Activated T-helper 2 cell treated with anti-CD3 and anti-CD28 coated beads, Interferon-gamma antibody, Interleukin-2, Interleukin-4, amounts not matched to agents 10 μg/mL and 5 μg/mL and 100 μg/mL, durations not matched to agents 14 hours and 24 hours and 36 hours (primary cell): Measurements from ENCODE around the gene TMX3. TPM values are rescaled to one million over a fixed set of nuclear protein-coding genes. Genes with fewer than 3 reads are reported as not detected.

ENCODE experiments used
- DNase-seq: peaks from one replicate; pipeline ENCODE4 v3.0.0; 2021; ENCODE audit warnings: low spot score
- H3K27ac Mint-ChIP-seq: one replicate; pipeline ENCODE4 v1.8.0; 2021; ENCODE audit warnings: mixed read lengths
- H3K27me3 Mint-ChIP-seq: one replicate; pipeline ENCODE4 v1.8.0; 2021; ENCODE audit warnings: low read depth, mixed read lengths
- H3K36me3 Mint-ChIP-seq: one replicate; pipeline ENCODE4 v1.8.0; 2021; ENCODE audit warnings: low read depth, mixed read lengths
- H3K4me1 Mint-ChIP-seq: one replicate; pipeline ENCODE4 v1.8.0; 2021; ENCODE audit warnings: low read depth, mixed read lengths
- H3K4me3 Mint-ChIP-seq: one replicate; pipeline ENCODE4 v1.8.0; 2021; ENCODE audit warnings: low read depth, mild to moderate bottlenecking, moderate library complexity, mixed read lengths
- H3K9me3 Mint-ChIP-seq: one replicate; pipeline ENCODE4 v1.8.0; 2021; ENCODE audit warnings: mixed read lengths
- intact Hi-C: fragments of 100-400 bp; cut with micrococcal nuclease; formaldehyde crosslinking; loops from one replicate; pipeline ENCODE4 v1.15.1; 2023
- total RNA-seq: library from RNA; stranded (reverse); gene quantifications from 2 replicates; pipeline ENCODE4 v1.2.3, GENCODE V29; 2022

Gene TMX3
- total RNA-seq, 1 donor from 2014 or later: 62.4 TPM

DNA sequence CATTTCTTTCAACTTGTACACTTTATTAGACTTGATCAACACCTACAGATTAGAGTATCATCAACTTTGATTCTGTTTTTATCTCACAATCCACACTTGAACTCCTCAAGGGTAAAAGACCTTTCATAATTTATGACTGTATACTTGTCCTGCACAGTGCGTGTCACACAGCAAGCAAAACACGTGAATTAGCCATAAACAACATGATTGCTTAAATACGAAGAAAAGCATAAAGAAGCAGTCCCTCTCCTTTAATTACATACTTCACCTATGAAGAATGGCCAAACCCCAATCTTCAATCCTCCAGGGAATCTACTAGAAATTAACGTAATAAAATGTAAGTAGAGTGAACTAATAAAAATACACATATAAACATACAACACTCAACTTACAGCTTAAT, 13.6 kb downstream of the TMX3 start:
- no peaks in the 10 kb centered on the region for H3K27me3 Mint-ChIP-seq

DNA sequence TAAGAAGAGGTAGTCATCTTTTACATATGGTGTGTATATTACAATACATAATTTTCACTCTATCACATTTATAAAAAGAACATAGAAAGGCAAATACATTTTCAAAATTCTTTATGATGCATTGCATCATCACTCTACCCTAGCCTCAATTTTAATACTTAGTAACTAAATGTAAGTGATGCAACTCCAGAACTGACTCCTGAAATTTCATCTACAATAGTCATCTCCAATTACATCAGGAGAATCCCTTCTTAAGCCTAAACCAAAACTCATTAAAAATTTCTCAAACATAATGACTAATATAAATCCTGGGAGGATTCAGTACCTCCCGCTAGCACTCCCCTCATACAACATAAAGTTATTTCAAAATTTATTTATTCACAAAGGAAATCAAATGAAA, 15.9 kb downstream of the TMX3 start:
- intact Hi-C loops: no loop called here
- Mint-ChIP-seq H3K27ac (no peak overlapping the region), H3K36me3 (peaks cover 63% of the 10 kb centered on the region), H3K27me3 (no peaks in the 10 kb centered on the region), H3K4me3 (no peak overlapping the region), H3K4me1 (peaks cover 17% of the 10 kb centered on the region), H3K9me3 (no peaks in the 10 kb centered on the region)
- no peak for DNase-seq

More for the DNA sequence above, 13.6 kb downstream of the TMX3 start:
- intact Hi-C loops: no loop called here
- peaks cover 27% of the 10 kb centered on the region for H3K4me1 Mint-ChIP-seq
- H3K27ac Mint-ChIP-seq: no peak overlapping the region
- no peak for DNase-seq
- no peaks in the 10 kb centered on the region for H3K9me3 Mint-ChIP-seq
- H3K36me3 Mint-ChIP-seq: peaks cover 64% of the 10 kb centered on the region
- no peak overlapping the region for H3K4me3 Mint-ChIP-seq

- no peak overlapping the region for H3K27ac Mint-ChIP-seq
- H3K4me3 Mint-ChIP-seq: no peak overlapping the region
- no peaks in the 10 kb centered on the region for H3K27me3 Mint-ChIP-seq
- H3K9me3 Mint-ChIP-seq: no peaks in the 10 kb centered on the region
- peaks cover 59% of the 10 kb centered on the region for H3K36me3 Mint-ChIP-seq
- H3K4me1 Mint-ChIP-seq: peaks cover 10% of the 10 kb centered on the region
- intact Hi-C loops: no loop called here
- DNase-seq: no peak
These were observed 18.0 kb downstream of the TMX3 start for GRCh38 chr18:68696937-68697336.

GRCh38 chr18:68694316-68694715, 20.6 kb downstream of the TMX3 start:
- no peak for DNase-seq
- peaks cover 6% of the 10 kb centered on the region for H3K4me1 Mint-ChIP-seq
- intact Hi-C loops: loop anchor here (2.0 kb wide), 1 partner anchor 20 kb away; the partner anchor contains the start of gene TMX3
- peaks cover 54% of the 10 kb centered on the region for H3K36me3 Mint-ChIP-seq
- no peaks in the 10 kb centered on the region for H3K27me3 Mint-ChIP-seq
- no peak overlapping the region for H3K4me3 Mint-ChIP-seq
- no peaks in the 10 kb centered on the region for H3K9me3 Mint-ChIP-seq
- H3K27ac Mint-ChIP-seq: no peak overlapping the region

GRCh38 chr18:68693091-68693815, 21.7 kb downstream of the TMX3 start:
- H3K4me3 Mint-ChIP-seq: no peak overlapping the region
- no peak overlapping the region for H3K27ac Mint-ChIP-seq
- H3K9me3 Mint-ChIP-seq: no peaks in the 10 kb centered on the region
- H3K36me3 Mint-ChIP-seq: peaks cover 53% of the 10 kb centered on the region
- DNase-seq: no peak
- H3K27me3 Mint-ChIP-seq: no peaks in the 10 kb centered on the region
- intact Hi-C loops: no loop called here
- H3K4me1 Mint-ChIP-seq: peaks cover 5% of the 10 kb centered on the region

GRCh38 chr18:68679528-68679927, 35.4 kb downstream of the TMX3 start:
- Mint-ChIP-seq H3K27me3 (no peaks in the 10 kb centered on the region), H3K4me3 (no peak overlapping the region), H3K4me1 (peaks cover 3% of the 10 kb centered on the region), H3K27ac (no peak overlapping the region), H3K9me3 (no peaks in the 10 kb centered on the region), H3K36me3 (peaks cover 58% of the 10 kb centered on the region)
- intact Hi-C loops: loop anchor here (5.0 kb wide), 1 partner anchor 58 kb away; no protein-coding TSS in a partner anchor
- no peak for DNase-seq

DNA sequence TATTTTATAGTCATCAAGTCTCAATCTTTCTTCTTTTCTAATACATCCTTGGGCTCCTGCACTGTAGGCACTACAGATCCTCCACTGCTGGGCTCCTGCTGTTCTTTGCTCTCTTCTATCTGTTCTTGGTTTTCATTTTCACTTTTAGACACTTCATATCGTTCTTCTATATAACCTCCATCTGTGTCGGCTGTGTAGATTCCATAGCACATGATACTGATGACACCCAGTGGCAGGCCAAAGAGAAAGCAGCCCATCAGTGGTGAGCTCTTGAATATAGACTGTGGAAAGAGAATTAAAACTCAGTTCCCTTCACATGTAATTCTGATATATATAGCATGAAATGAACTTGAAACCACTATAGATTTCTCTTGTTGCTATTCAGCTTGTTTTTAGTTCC, 38.0 kb downstream of the TMX3 start:
- Mint-ChIP-seq H3K4me1 (peaks cover 3% of the 10 kb centered on the region), H3K36me3 (peaks cover 54% of the 10 kb centered on the region), H3K9me3 (no peaks in the 10 kb centered on the region), H3K4me3 (no peak overlapping the region), H3K27ac (no peak overlapping the region), H3K27me3 (no peaks in the 10 kb centered on the region)
- no peak for DNase-seq
- intact Hi-C loops: loop anchor here (5.0 kb wide), 1 partner anchor 60 kb away; no protein-coding TSS in a partner anchor

- H3K27me3 Mint-ChIP-seq: peaks cover 4% of the 10 kb centered on the region
- H3K27ac Mint-ChIP-seq: no peak overlapping the region
- intact Hi-C loops: no loop called here
- H3K4me3 Mint-ChIP-seq: no peak overlapping the region
- H3K36me3 Mint-ChIP-seq: no peaks in the 10 kb centered on the region
- H3K4me1 Mint-ChIP-seq: no peaks in the 10 kb centered on the region
- H3K9me3 Mint-ChIP-seq: no peaks in the 10 kb centered on the region
- DNase-seq: no peak
These were observed 47.8 kb downstream of the TMX3 start for GRCh38 chr18:68667121-68667520.

GRCh38 chr18:68666381-68666780, 48.5 kb downstream of the TMX3 start:
- Mint-ChIP-seq H3K36me3 (no peaks in the 10 kb centered on the region), H3K9me3 (no peaks in the 10 kb centered on the region), H3K27me3 (peaks cover 4% of the 10 kb centered on the region), H3K4me1 (no peaks in the 10 kb centered on the region), H3K27ac (no peak overlapping the region), H3K4me3 (no peak overlapping the region)
- DNase-seq: no peak
- intact Hi-C loops: no loop called here

DNA sequence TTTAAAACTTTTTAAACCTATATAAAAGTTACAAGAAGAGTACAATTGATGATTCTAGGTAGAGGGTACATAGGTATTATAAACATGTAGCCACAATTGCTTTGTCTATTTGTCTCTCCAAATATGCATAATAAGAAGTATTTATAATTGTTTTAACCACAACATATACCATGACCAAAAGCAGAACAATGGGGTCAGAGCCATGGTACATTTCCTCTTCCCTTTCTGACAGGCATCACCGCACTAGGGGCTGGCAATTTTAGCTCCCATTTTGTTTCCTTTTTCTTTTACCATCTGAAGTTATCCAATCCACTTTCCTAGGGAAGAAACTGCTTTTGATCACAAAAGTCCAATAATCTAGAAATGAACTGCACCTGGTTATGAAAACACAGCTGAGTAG, 49.3 kb downstream of the TMX3 start:
- no peak for DNase-seq
- H3K9me3 Mint-ChIP-seq: no peaks in the 10 kb centered on the region
- intact Hi-C loops: no loop called here
- no peaks in the 10 kb centered on the region for H3K4me1 Mint-ChIP-seq
- no peak overlapping the region for H3K4me3 Mint-ChIP-seq
- no peaks in the 10 kb centered on the region for H3K36me3 Mint-ChIP-seq
- no peak overlapping the region for H3K27ac Mint-ChIP-seq
- H3K27me3 Mint-ChIP-seq: peaks cover 4% of the 10 kb centered on the region

GRCh38 chr18:68662754-68663153, 52.2 kb downstream of the TMX3 start:
- Mint-ChIP-seq H3K4me3 (no peak overlapping the region), H3K27me3 (peaks cover 6% of the 10 kb centered on the region), H3K27ac (no peak overlapping the region), H3K9me3 (no peaks in the 10 kb centered on the region), H3K4me1 (no peaks in the 10 kb centered on the region), H3K36me3 (no peaks in the 10 kb centered on the region)
- intact Hi-C loops: loop anchor here (5.0 kb wide), 1 partner anchor 75 kb away; no protein-coding TSS in a partner anchor
- DNase-seq: no peak

DNA sequence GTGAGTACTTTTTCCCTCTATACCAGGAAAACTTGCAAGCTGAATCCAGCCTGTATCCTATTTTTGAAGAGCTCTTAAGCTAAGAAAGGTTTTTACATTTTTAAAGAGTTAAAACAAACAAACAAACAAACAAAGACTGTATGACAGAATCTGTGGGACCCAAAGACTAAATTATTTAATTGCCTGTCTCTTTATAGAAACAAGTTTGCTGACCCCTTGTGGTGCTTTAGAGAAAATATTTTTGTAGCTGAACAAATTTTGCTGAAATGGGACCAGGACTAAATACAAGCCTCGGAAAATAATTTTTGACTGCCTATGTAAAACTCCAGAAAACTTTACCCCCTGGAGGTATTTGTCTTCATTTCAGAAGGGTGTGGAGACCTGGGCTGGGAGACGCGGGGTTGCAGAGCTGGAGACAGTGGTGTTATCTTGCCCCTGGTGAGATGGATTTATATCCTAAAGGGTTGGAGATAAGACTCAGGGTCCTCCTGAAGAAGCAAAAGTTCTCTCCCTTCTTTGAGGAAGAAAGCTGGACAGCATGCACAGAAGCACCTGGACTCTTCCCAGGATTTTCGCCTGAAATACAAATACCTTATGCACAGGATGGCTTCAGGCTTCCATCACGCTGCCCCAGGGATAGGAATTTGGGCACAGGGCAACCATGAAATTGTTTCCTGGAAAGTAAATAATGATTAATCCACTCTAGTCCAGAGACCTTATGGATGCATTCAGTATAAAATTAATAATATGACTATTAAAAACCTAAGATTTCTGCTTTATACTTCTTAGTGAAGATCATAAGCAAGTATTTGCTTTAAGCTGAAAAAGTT, 54.3 kb downstream of the TMX3 start:
- intact Hi-C loops: loop anchor here (2.0 to 5.0 kb wide), 2 partner anchors 77 to 1444 kb away; no protein-coding TSS in a partner anchor
- DNase-seq: no peak

GRCh38 chr18:68648191-68648590, 66.7 kb downstream of the TMX3 start:
- Mint-ChIP-seq H3K27ac (no peak overlapping the region), H3K4me3 (no peak overlapping the region), H3K27me3 (peaks cover 4% of the 10 kb centered on the region), H3K9me3 (no peaks in the 10 kb centered on the region), H3K4me1 (peaks cover 3% of the 10 kb centered on the region), H3K36me3 (no peaks in the 10 kb centered on the region)
- no peak for DNase-seq
- intact Hi-C loops: no loop called here

More for the DNA sequence above, 54.3 kb downstream of the TMX3 start:
- H3K4me3 Mint-ChIP-seq: no peak overlapping the region
- H3K9me3 Mint-ChIP-seq: no peaks in the 10 kb centered on the region
- H3K27ac Mint-ChIP-seq: no peak overlapping the region
- H3K27me3 Mint-ChIP-seq: peaks cover 6% of the 10 kb centered on the region
- H3K4me1 Mint-ChIP-seq: no peaks in the 10 kb centered on the region
- H3K36me3 Mint-ChIP-seq: no peaks in the 10 kb centered on the region
